GM19238 (cell line): ENCODE measurements around the gene BCL11B.

ENCODE experiments used
- DNase-seq: peaks from one replicate; pipeline ENCODE4 v3.0.0; 2011; ENCODE audit warnings: low spot score; ENCODE audit not compliant: insufficient read length

BCL11B gene

DNA sequence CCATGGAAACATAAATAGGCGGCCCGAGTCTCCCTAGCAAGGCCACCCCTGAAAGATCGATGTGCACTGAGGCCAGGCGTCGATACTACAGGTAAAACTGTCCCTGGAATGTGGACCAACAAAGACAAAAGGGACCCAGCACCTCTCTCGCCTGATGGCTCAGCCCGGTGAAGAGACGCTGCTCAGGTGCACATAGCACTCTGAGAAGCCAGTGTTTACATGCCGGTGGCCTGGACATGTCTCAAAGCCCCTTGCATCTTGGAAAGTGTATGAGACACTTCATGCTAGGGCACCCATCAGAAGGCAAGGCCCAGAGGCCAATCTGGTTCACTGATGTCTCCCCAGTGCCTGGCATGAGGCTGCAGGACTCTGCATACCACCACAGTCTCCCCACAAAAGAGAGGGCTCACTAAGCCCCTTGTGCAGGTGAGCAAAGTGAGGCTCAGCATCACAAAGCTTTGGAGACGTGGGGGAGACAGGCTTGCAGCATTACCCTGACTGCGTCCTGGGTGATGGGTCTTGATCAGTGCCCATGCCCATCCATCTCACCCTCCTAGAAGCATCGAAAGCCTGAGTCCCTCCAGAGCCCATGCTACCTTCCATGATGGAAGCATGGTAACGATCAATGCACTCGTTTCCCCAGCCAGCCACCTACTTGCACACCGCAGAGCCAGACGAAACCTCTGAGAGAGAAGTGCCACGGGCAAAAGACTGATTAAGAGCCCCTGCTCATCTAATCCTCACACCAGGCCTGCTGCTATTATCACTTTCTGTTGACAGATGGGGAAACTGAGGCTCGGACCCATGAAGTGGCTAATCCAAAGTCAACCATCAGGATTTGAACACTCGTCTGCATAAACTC lies 16.1 kb downstream of the BCL11B start:
- no peak for DNase-seq

DNA sequence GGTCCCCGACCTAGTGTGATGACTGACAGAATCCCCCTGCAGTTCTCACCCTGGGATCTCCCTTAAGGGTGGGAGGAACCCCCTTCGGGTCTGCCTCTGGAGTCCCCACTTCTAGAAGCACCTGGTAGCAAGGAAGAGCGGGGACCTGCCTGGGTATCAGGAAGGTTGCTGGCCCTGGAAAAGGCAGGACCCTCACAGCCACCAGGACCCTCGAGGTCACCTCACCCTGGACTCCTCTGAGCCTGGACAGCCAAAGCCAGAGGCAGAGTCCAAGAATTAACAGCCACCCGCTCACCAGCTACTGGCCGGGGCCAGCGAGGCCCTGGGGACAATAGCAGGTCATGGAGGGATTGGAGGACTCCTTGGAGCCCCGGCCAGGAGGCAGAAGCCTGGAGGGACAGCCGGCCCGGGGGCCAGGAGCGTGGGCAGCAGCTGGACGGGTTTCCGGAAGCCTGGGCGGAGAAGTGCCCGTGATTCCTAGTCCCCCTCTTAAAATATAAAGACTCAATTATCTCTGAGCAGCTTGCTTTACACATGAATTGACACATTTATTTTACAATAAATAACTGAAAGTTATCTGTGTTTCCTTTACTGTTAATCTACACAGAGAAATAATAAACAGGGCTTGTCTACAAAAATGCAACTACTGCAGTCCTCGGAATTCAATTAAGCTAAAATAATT lies 17.5 kb downstream of the BCL11B start:
- DNase-seq = no peak

DNA sequence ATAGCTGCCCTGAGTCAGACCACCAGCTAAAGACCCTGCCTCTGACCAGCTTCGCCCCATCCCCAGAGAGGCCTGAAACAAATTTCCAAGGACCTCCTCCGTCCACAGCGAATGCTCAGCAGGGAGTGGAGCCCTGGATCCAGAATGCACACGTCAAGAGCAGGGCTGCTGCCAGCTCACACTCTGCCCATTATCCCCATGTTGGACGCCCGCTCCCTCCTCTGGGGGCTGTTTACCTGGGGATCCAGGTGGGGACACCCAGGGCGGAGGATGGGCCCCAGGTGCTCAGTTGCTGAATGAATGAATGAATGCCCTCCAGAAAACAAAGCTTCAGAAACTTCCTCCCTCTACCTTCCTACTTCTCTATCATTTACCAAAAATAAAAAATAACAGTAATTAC lies 18.1 kb downstream of the BCL11B start:
- DNase-seq = no peak

DNA sequence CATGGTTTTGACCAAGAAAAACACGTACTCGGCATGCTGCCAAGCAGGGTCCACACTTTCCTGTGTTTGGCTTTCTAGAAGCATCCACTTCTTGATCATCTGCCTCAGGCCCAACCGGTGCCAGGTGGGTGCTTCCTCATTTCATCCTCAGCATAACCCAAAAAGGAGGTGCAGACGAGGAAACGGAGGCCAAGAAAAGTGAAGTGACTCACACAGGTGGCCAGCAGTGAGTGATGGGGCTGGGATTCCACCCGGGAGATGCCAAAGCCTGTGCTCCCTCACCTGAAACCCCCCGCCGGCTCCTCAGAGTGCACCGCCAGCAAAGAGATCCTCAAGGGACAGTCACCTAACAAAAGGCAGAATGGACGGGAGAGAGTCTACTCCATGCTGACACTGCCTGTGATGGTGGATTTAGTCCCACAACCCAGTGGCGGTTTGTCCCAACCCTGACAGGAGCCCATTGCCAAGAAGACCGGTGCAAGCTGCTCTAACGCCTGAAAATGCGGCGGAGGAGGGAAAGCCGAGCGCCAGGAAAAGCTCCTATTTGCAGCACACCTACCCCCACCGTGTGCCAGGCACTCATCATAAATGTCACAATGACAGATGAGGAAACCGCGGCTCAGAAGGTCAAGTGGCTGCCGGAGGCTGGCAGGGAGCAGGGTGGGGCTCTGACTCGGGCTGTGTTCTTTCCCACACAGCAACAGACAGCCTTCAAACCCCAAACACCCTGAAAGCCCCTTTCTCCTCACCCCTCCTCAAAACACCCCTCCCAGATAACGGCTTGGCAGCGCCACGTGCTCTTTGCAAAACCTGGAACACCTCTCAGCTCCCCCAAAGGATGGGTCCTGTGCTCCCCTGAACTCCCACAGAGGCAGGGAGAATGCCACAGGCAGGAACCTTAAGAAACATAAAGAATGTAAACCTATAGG lies 18.8 kb downstream of the BCL11B start:
- DNase-seq = no peak

DNA sequence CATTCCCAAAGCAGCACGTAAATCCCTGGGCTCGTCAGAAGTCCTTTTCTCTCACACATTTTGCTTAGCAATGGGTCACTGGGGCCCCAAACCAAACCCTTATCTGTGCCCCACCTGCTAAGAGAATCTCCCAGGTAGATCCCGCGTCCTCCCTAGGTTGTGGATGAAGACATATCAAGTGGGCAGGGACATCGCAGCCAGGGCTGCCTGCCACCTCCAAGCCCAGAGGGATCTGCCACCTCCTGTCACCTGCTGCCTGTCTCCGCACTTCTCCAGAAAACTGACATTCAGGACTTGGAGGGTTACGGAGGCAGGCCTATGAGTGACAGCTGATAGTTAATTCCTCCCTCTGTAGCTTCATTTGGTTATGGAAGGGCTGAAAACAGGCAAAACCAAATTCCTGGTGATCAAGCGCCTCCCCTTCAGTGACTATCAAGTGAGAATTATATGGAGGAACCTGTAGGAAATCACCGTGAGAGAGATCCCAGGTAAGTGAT lies 19.5 kb downstream of the BCL11B start:
- DNase-seq = no peak

DNA sequence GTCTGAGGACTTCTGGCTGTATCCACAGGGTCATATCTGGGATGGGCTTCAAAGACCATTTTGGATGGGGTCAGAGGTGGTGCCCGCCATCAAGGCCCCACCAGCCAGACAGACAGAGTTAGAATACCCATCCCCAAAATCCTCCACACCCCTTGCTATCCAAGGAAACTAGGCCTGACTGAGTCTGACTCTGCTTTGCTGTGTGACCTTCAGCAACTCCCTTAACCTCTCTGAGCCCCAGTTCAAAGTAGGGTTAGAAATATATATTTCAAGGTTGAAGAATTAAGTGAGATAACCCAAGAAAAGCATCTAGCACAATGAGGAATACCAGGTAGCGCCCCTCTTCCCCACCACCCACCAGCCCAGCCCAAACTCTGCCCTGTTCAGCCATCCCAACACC lies 20.3 kb downstream of the BCL11B start:
- no peak for DNase-seq

DNA sequence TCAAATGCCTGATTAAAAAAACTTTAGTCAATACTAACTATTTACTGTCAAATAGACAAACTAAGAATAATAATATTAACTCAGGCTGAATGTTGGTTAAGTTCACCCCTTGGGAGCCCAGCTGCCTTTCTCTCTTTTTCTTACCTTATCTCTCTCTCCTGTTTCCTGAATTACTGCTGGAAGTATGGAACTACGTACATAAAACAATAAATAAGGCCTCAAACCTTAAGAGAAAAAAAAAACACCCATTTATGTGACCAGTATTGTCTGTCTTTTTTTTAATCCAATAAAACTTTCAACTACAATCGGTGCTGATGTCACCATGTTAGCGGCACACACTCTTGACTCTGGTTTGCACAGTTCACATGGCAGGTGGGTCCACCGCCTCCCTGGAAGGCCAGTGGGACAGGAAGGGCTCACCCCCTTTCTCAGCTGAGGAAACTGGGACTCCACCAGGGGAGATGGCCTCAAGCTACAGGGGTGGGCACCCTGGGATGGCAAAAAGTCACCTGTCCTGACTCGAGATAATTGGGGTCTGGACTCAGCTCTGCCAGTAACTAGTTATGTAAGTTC lies 21.3 kb downstream of the BCL11B start:
- DNase-seq = no peak

DNA sequence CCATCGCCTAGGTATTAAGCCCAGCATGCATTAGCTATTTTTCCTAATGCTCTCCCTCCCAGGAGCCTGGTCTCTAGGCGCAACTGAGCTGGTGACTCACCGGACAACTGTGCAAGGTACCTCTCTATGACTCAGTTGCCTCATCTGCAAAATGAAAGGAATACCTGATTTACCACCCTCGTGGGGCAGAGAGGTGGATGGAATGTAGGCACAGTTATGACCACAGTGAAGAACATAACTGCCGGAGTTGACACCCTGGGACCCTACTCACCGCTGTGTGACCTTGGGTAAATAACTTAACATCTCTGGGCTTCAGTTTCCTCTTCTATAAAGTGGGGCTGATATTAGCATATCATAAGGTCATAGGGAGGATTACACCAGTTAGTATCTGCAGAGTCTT lies 22.6 kb downstream of the BCL11B start:
- DNase-seq = no peak

DNA sequence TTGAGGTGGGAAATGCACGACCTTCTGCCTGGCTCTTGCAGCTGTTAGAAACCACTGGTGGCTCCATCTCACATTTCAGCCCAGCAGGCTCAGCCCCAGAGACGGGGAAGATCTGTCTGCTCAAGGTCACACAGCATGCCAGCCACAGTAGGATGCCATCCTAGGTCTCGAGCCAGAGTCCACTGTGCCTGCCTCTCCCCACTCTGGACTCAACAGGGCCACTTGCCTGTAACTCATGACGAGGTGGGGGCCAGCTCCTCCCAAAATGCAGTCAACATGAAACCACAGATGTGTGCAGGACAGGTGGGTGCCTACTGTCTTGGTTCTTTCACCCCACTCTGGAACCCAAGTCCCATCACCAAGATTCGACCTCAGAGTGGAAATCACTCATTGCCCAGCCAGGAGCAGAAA lies 23.2 kb downstream of the BCL11B start:
- no peak for DNase-seq

DNA sequence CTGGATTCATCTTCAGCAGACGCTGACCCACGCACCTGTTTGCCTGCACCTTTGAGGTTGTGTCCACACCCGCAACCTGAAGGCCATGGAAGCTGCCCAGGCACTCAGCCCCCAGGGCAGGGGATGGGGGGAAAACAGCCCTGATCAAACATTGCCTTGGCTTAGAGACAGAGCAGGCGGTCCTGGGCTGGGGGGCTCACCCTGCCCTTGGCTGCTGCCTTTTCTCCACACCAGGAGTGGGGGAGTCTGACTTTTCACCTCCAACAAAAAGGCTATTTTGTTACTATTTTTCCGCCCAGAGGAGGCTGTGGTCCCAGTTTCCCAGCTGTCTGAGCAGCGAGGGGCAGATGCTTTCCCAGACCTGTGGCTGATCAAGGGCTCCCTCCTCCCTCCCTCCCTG lies 24.2 kb downstream of the BCL11B start:
- DNase-seq = no peak

DNA sequence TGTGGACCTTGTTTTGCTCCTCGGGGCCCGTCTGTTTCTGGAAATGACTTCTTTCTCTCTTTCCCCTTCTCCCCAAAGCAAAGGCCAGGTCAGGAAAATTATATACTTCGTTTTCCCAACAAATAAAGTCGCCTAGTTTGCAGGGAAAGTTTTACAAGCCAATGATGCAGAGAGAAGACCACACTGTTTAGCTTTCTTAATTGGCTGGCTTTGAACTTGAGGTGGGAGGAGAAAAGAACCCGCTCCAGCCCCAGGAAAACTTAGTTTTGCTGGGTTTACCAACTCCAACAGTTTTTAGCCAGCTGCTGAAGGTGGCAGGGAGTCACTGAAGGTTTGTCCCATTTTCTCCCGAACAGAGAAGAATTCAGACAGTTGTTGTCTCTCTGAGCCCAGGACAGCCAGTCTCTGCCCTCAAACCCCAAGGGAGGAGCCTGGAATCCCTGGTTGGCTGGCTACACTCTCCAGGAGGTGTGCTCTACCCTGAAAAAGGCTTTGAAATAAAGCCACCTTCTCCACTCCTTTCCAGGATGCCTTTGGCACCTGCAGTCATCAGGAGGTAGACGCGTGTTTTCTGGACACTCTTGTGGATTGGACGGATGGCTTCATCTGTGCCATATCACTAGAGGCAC lies 24.8 kb downstream of the BCL11B start:
- no peak for DNase-seq

DNA sequence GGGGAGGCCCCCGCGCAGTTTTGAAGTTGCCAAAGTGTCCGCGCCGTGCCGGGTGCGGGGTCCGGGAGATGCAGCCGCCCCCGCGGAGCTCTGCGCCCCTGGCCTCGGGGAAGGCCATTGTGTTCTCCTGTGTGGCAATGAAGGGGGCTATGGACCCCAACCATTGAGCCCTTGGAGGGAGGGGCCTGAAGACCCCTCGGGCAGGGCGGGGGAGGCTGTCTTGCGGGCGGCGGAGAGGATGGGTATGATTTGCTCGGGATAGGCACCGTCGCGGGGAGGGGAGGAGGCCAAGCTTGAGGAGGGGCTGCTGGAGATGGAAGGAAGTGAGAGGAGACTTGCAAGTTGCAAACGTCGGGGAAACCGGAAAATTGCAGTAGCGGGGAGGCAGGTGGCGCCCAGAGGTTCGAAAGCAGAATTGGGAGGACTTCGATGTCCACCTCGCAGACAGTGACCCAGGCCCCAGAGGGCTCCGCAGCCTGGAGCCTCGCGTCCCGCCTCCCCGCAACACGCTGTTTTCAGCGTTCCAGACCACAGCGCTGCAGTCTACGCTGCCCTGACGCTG lies 25.4 kb downstream of the BCL11B start:
- no peak for DNase-seq

DNA sequence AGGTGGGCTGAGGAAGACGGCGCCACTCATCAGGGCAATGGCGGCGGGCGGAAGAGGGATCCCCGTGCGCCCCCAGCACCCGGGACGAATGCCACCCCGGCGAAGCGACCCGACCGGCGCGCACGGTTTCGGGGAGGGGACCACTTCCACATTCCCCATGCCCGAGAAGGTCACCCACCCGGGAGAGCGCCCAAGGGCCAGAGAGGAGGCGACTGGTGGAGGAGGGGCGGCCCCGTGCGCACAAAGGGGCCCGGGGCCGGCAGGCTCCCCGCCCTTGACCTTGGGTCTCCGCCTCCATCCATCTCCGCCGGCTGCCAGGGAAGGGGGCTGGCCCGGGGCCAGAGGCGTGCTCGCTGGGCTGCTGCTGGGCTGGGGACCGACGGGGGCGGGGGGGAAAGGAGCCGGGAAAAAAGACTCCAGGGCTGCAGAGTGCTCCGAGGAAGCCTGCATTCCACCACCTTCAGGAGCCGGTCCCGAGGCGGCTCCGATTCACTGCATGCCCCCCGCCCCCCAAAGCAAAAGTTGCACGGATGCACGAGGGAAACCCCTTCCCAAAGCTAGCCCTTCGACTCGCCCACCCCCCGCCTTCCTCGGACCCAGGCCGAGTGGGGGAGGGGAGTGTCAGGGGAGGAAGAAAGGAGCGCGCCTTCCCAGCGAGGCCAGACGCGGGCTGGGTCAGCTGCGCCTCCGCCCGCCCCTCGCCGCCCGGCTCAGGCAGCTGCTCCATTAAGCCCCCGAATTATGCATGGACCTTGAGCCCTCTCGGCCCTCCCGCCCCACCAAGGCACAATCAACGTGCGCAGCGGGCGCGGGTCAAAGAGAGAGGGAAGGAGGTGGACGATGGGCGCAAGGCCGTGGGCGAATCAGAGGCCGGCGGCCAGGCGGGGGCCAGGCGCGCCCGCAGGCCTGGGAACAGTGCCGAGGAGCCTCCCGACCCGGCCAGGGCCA lies 26.2 kb downstream of the BCL11B start:
- DNase-seq = no peak

DNA sequence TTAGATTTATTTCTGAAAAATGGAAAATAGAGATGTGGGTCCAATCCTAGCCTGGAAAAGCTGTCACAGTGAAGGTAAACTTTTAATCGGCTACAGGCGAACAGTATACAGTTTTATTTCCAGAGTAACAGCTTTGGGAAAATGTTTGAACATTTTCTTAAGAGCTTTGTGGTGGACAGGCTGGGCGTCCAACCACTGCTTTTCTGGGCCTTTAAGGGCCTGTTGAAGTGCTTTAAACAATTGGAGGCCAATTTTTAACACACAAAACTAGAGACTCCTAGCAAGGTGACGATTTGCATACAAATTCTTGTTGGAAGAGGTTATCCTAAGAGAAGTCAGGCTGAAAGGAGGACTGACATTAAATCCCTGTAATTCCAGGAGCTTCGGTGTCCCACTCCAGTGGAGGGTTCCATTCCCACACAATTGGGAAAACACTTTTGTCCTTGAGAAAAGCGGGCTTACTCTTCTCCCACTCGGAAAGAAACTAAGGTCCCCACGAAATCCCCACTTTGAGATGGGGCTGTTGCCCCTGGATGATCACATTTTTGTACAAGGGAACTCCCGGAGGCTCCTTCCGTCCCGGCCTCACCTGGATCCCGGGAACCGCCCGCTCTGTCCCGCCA lies 26.9 kb downstream of the BCL11B start:
- no peak for DNase-seq

DNA sequence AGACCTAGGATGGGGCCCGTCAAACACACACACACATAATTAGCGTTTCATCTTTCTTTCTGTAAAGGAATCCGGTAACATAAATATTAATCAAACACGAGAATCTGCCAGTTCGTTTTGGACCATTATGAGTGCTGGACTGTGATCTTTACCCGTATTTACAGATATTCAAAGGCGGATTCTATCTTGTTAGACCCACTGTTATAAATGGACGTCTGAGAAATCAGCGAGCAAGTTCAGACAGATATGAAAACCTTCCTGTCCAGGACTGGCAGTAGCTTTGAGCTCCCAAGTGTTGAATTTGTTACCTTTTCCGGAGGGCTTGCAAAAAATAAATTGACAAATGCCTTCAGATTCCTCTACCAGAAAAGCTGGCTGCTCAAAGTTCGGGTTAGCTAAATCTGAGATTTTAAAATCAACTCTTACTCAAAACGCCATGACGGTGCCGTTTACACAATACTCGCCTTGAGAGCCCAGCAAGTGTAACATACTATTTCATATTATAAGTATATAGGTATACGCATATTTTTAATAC lies 27.6 kb downstream of the BCL11B start:
- DNase-seq = no peak

DNA sequence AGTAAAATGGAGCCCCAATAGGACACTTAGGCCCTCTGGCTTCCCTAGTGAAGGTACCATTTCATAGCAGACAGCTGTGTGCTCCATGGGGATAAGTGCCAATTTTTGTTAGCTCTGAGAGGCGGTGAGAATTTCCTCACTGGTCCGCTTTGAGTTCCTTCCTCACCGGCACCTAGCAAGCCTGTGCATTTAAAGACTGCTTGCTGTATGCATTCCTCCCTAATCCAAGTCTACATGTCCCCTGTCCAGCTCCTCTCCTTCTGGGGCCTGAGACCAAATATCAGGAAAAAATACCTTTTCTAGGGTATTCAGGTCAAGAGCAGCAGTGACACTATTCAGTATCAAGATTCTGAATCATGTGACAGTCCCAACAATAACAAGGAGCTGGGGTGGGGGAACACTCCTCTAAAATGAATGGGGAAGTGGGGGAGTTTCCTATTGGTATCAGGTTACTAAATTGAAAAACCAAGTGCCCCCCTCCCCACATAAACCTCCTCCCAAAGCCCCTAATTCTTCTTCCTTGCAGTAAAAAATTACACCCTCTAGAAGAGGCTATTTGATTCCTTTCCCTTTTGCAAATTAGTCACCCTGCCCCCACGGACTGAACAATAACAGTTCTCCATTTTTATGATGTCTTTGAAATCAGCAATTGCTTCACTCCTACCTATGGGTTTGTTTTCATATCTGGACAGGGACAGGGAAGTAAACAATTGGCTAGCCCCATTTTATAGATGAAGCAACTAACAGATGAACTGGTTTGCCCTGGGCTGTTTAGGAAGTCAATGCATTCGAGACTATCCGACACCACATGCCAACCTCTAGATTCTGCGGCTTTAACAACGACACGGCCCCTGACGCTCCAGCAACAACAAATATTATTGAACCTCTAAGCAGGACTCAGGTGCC lies 28.9 kb downstream of the BCL11B start:
- no peak for DNase-seq

DNA sequence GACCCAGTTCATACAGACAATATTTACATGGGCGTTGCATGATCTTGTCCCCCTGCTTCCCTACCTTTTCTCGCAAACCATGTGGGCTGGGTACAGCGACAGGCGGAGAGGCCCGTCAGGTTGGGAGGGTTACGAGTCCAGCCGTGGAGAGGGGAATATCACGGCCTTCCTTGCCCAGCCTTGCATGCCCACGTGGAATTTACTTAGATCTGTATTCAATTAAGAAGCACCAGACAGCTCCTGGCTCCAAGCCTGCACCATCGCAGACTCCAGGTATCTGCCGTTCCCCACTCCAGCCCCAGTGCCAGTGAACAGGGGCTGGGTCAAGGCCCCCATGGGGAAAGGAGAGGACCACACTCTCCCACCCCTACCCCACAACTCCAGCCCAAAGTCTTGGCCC lies 29.8 kb downstream of the BCL11B start:
- no peak for DNase-seq
